KMS-11 (cell line): Measurements from ENCODE around the gene MRAP2.

Experiments
- H2AFZ ChIP-seq: fragments of 200-600 bp; sonication (generic); 2 replicates; pipeline ENCODE4 v1.6.1; 2016; ENCODE audit warnings: antibody characterized with exemption, mixed run types, low read depth
- H3K27ac ChIP-seq: fragments of 200-600 bp; sonication (generic); 2 replicates; pipeline ENCODE4 v1.6.1; 2016; ENCODE audit warnings: mild to moderate bottlenecking, mixed run types
- H3K27me3 ChIP-seq: fragments of 200-600 bp; sonication (generic); 2 replicates; pipeline ENCODE4 v1.6.1; 2017; ENCODE audit warnings: mild to moderate bottlenecking, low read depth, mixed run types, moderate library complexity; ENCODE audit not compliant: insufficient read depth
- H3K36me3 ChIP-seq: fragments of 200-600 bp; sonication (generic); 2 replicates; pipeline ENCODE4 v1.6.1; 2017; ENCODE audit warnings: mild to moderate bottlenecking, mixed run types; ENCODE audit not compliant: insufficient read depth
- H3K4me1 ChIP-seq: fragments of 200-600 bp; sonication (generic); 2 replicates; pipeline ENCODE4 v1.6.1; 2016; ENCODE audit warnings: mild to moderate bottlenecking, low read depth, mixed run types; ENCODE audit not compliant: poor library complexity, severe bottlenecking
- H3K4me2 ChIP-seq: fragments of 200-600 bp; sonication (generic); 2 replicates; pipeline ENCODE4 v1.7.0; 2016; ENCODE audit warnings: mild to moderate bottlenecking, mixed run types
- H3K4me3 ChIP-seq: fragments of 200-600 bp; sonication (generic); IDR thresholded peaks from 2 replicates; pipeline ENCODE4 v1.6.1; 2017; ENCODE audit warnings: low read depth, low read length, mixed read lengths; ENCODE audit not compliant: insufficient read depth
- H3K79me2 ChIP-seq: fragments of 200-600 bp; sonication (generic); 2 replicates; pipeline ENCODE4 v1.6.1; 2016; ENCODE audit warnings: low read depth, mixed run types; ENCODE audit not compliant: insufficient read depth
- H3K9ac ChIP-seq: fragments of 200-600 bp; sonication (generic); 2 replicates; pipeline ENCODE4 v1.6.1; 2016; ENCODE audit warnings: mild to moderate bottlenecking, mixed run types
- H4K20me1 ChIP-seq: fragments of 200-600 bp; sonication (generic); 2 replicates; pipeline ENCODE4 v1.6.1; 2016; ENCODE audit warnings: mild to moderate bottlenecking, mixed run types; ENCODE audit not compliant: insufficient read depth
- CTCF ChIP-seq: fragments of 200-600 bp; sonication (generic); conservative IDR thresholded peaks from 2 replicates; pipeline ENCODE4 v1.6.1; 2017; ENCODE audit warnings: low read depth, mild to moderate bottlenecking, antibody characterized with exemption, low read length, moderate library complexity, mixed read lengths

Gene MRAP2

GRCh38 chr6:84033523-84034451 is at the start of gene MRAP2:
TSS of gene MRAP2 (plus strand) at chr6:84033772. CDS start at chr6:84055319, 21,547 bp downstream.
- Histone ChIP-seq H3K27ac (no peak within 1 kb of the TSS), H3K4me3 (no peak within 1 kb of the TSS), H3K36me3 (no peaks in the 10 kb centered on the region), H4K20me1 (no peaks in the 10 kb centered on the region), H2AFZ (no peak within 1 kb of the TSS), H3K27me3 (no peaks in the 10 kb centered on the region), H3K79me2 (no peaks in the 10 kb centered on the region), H3K9ac (no peak within 1 kb of the TSS), H3K4me1 (no peaks in the 10 kb centered on the region), H3K4me2 (no peak within 1 kb of the TSS)
- no peak for TF ChIP-seq CTCF

GRCh38 chr6:83984411-83984810 is 49.2 kb upstream of the MRAP2 start:
- TF ChIP-seq CTCF: no peak
- H3K4me3 ChIP-seq: no peak overlapping the region
- H3K9ac ChIP-seq: no peak overlapping the region
- H2AFZ ChIP-seq: no peak overlapping the region
- H4K20me1 ChIP-seq: no peaks in the 10 kb centered on the region
- H3K4me2 ChIP-seq: no peak overlapping the region
- H3K27ac ChIP-seq: no peak overlapping the region
- H3K79me2 ChIP-seq: no peaks in the 10 kb centered on the region
- H3K27me3 ChIP-seq: no peaks in the 10 kb centered on the region
- H3K4me1 ChIP-seq: no peaks in the 10 kb centered on the region
- no peaks in the 10 kb centered on the region for H3K36me3 ChIP-seq

GRCh38 chr6:83985308-83985713 is 48.3 kb upstream of the MRAP2 start:
- Histone ChIP-seq H3K4me3 (no peak overlapping the region), H3K36me3 (no peaks in the 10 kb centered on the region), H2AFZ (no peak overlapping the region), H3K9ac (no peak overlapping the region), H4K20me1 (no peaks in the 10 kb centered on the region), H3K4me2 (no peak overlapping the region), H3K79me2 (no peaks in the 10 kb centered on the region), H3K27me3 (no peaks in the 10 kb centered on the region), H3K27ac (no peak overlapping the region), H3K4me1 (no peaks in the 10 kb centered on the region)
- TF ChIP-seq CTCF: no peak

- H3K4me3 ChIP-seq: no peak overlapping the region
- H3K4me2 ChIP-seq: no peak overlapping the region
- TF ChIP-seq CTCF: no peak
- no peaks in the 10 kb centered on the region for H3K4me1 ChIP-seq
- no peaks in the 10 kb centered on the region for H3K36me3 ChIP-seq
- no peaks in the 10 kb centered on the region for H4K20me1 ChIP-seq
- H2AFZ ChIP-seq: no peak overlapping the region
- no peak overlapping the region for H3K27ac ChIP-seq
- no peaks in the 10 kb centered on the region for H3K79me2 ChIP-seq
- H3K9ac ChIP-seq: no peak overlapping the region
- H3K27me3 ChIP-seq: no peaks in the 10 kb centered on the region
Observed at GRCh38 chr6:83985715-83986114, 47.9 kb upstream of the MRAP2 start.
